Natural killer cell (primary cell): ENCODE measurements around the gene GNAI1. TPM values are rescaled to one million over a fixed set of nuclear protein-coding genes. Genes with fewer than 3 reads are reported as not detected.

Experiments used
- ATAC-seq, 3 donors: fragments of 150-1000 bp in 2 of 3; fragments of 200-7000 bp in 1 of 3; cut with Tn5 transposase; 1 replicate in 1 of 3; 2 replicates in 2 of 3; pipeline ENCODE4 v1.10.0; 2021; ENCODE audit warnings: mild to moderate bottlenecking in 2 of 3, moderate library complexity in 2 of 3
- DNase-seq, 2 donors: peaks; one replicate each; pipeline versions ENCODE4 v3.0.0 to v3.0.0-alpha.2; 2013 to 2021; ENCODE audit warnings: mixed read lengths in 1 of 2
- H3K27ac ChIP-seq: one replicate; pipeline ENCODE4 v1.5.1; 2013; ENCODE audit warnings: mild to moderate bottlenecking, low read length
- H3K27me3 ChIP-seq: one replicate; pipeline ENCODE4 v1.6.1; 2013; ENCODE audit warnings: low read length; ENCODE audit not compliant: control insufficient read depth, insufficient read depth
- H3K36me3 ChIP-seq: one replicate; pipeline ENCODE4 v1.6.1; 2013; ENCODE audit warnings: low read length; ENCODE audit not compliant: control insufficient read depth, insufficient read depth
- H3K4me1 ChIP-seq: one replicate; pipeline ENCODE4 v1.6.1; 2013; ENCODE audit warnings: low read length; ENCODE audit not compliant: control insufficient read depth, insufficient read depth
- H3K4me3 ChIP-seq: one replicate; pipeline ENCODE4 v1.5.1; 2013; ENCODE audit warnings: low read length
- H3K9me3 ChIP-seq: one replicate; pipeline ENCODE4 v1.6.1; 2013; ENCODE audit warnings: low read length; ENCODE audit not compliant: control insufficient read depth, insufficient read depth
- H3K27ac Mint-ChIP-seq, 2 donors: one replicate each; pipeline ENCODE4 v1.8.0; 2022; ENCODE audit warnings: mild to moderate bottlenecking in 2 of 2, mixed read lengths in 2 of 2, moderate library complexity in 1 of 2
- H3K27me3 Mint-ChIP-seq, 2 donors: one replicate each; pipeline ENCODE4 v1.8.0; 2022; ENCODE audit warnings: low read depth in 2 of 2, mixed read lengths in 2 of 2
- H3K36me3 Mint-ChIP-seq: one replicate; pipeline ENCODE4 v1.8.0; 2022; ENCODE audit warnings: mixed read lengths
- H3K4me1 Mint-ChIP-seq, 2 donors: one replicate each; pipeline ENCODE4 v1.8.0; 2022; ENCODE audit warnings: mixed read lengths in 2 of 2
- H3K4me3 Mint-ChIP-seq: one replicate; pipeline ENCODE4 v1.8.0; 2022; ENCODE audit warnings: mild to moderate bottlenecking, moderate library complexity, mixed read lengths
- H3K9me3 Mint-ChIP-seq, 2 donors: one replicate each; pipeline ENCODE4 v1.8.0; 2022; ENCODE audit warnings: mixed read lengths in 2 of 2
- CTCF ChIP-seq: fragments of 200-600 bp; IDR thresholded peaks from one replicate; pipeline ENCODE4 v1.8.0; 2022; ENCODE audit warnings: antibody characterized with exemption
- WGBS: methylation state at CpG from one replicate; pipeline ENCODE4 v1.1.7; 2013; ENCODE audit warnings: missing lambda C conversion rate; ENCODE audit not compliant: insufficient coverage; 5-methylcytosine and 5-hydroxymethylcytosine counted together
- intact Hi-C: fragments of 100-400 bp; cut with micrococcal nuclease; formaldehyde crosslinking; loops from one replicate; pipeline ENCODE4 v1.14.2; 2022
- total RNA-seq, 4 donors: library from RNA; stranded (reverse); fragments of 120-200 nt in 1 of 4; gene quantifications; one replicate each; pipeline versions ENCODE4 v1.2.3 to v1.2.4, GENCODE V29; 2013 to 2022

GNAI1 gene
- total RNA-seq, 3 donors from 2014 or later (not counting 1 experiment from before 2014, with no cell fraction given): 0.59 to 1.1 (median 0.68) TPM

GRCh38 chr7:80207501-80207900 lies 72.9 kb downstream of the GNAI1 start:
- H3K4me3 Mint-ChIP-seq: no peak overlapping the region
- DNase-seq (no peak), ATAC-seq (no peak)
- Histone ChIP-seq H3K27ac (no peak overlapping the region), H3K27me3 (no peaks in the 10 kb centered on the region), H3K4me3 (no peak overlapping the region), H3K4me1 (no peaks in the 10 kb centered on the region), H3K36me3 (no peaks in the 10 kb centered on the region), H3K9me3 (no peaks in the 10 kb centered on the region)
- H3K27ac Mint-ChIP-seq: no peak overlapping the region
- peaks cover 5 to 9% of the 10 kb centered on the region in 2 donors for H3K9me3 Mint-ChIP-seq
- TF ChIP-seq CTCF: no peak
- no peaks in the 10 kb centered on the region for H3K4me1 Mint-ChIP-seq
- intact Hi-C loops: no loop called here
- H3K36me3 Mint-ChIP-seq: no peaks in the 10 kb centered on the region
- no peaks in the 10 kb centered on the region for H3K27me3 Mint-ChIP-seq
- WGBS: no CpG with 5 or more reads among the region's 2 CpGs

- Mint-ChIP-seq H3K36me3 (no peaks in the 10 kb centered on the region), H3K27me3 (no peaks in the 10 kb centered on the region), H3K4me1 (no peaks in the 10 kb centered on the region), H3K9me3 (peaks cover 5 to 9% of the 10 kb centered on the region in 2 donors), H3K4me3 (no peak overlapping the region), H3K27ac (no peak overlapping the region)
- Histone ChIP-seq H3K4me3 (no peak overlapping the region), H3K36me3 (no peaks in the 10 kb centered on the region), H3K4me1 (no peaks in the 10 kb centered on the region), H3K27me3 (no peaks in the 10 kb centered on the region), H3K9me3 (no peaks in the 10 kb centered on the region), H3K27ac (no peak overlapping the region)
- TF ChIP-seq CTCF: no peak
- no peak for ATAC-seq
- WGBS: 71% methylated on average over 2 of the region's 2 CpGs
- DNase-seq: no peak
- intact Hi-C loops: no loop called here
Observed at GRCh38 chr7:80208700-80209099, 74.1 kb downstream of the GNAI1 start.

- ATAC-seq (no peak), DNase-seq (no peak)
- H3K4me3 Mint-ChIP-seq: no peak overlapping the region
- H3K9me3 ChIP-seq: no peaks in the 10 kb centered on the region
- peaks cover 5 to 9% of the 10 kb centered on the region in 2 donors for H3K9me3 Mint-ChIP-seq
- no peaks in the 10 kb centered on the region for H3K27me3 ChIP-seq
- intact Hi-C loops: no loop called here
- no peak overlapping the region for H3K27ac ChIP-seq
- no peaks in the 10 kb centered on the region for H3K4me1 Mint-ChIP-seq
- H3K27me3 Mint-ChIP-seq: no peaks in the 10 kb centered on the region
- no peaks in the 10 kb centered on the region for H3K36me3 Mint-ChIP-seq
- no peak for TF ChIP-seq CTCF
- H3K36me3 ChIP-seq: no peaks in the 10 kb centered on the region
- 82% methylated on average over 2 of the region's 3 CpGs for WGBS
- no peak overlapping the region for H3K27ac Mint-ChIP-seq
- no peaks in the 10 kb centered on the region for H3K4me1 ChIP-seq
- no peak overlapping the region for H3K4me3 ChIP-seq
Observed at GRCh38 chr7:80210400-80210799, 75.8 kb downstream of the GNAI1 start.

GRCh38 chr7:80213814-80214213 lies 79.2 kb downstream of the GNAI1 start:
- intact Hi-C loops: no loop called here
- TF ChIP-seq CTCF: no peak
- Mint-ChIP-seq H3K4me3 (no peak overlapping the region), H3K27me3 (no peaks in the 10 kb centered on the region), H3K4me1 (no peaks in the 10 kb centered on the region), H3K36me3 (no peaks in the 10 kb centered on the region), H3K27ac (no peak overlapping the region), H3K9me3 (peaks cover 5 to 6% of the 10 kb centered on the region in 2 donors)
- ATAC-seq (no peak), DNase-seq (no peak)
- H3K27ac ChIP-seq: no peak overlapping the region
- H3K4me3 ChIP-seq: no peak overlapping the region
- no peaks in the 10 kb centered on the region for H3K27me3 ChIP-seq
- H3K9me3 ChIP-seq: no peaks in the 10 kb centered on the region
- WGBS: 85% methylated on average over 3 of the region's 4 CpGs
- no peaks in the 10 kb centered on the region for H3K4me1 ChIP-seq
- H3K36me3 ChIP-seq: no peaks in the 10 kb centered on the region
